ENCODE measurements around the gene HDGF. TPM values are rescaled to one million over a fixed set of nuclear protein-coding genes. Genes with fewer than 3 reads are reported as not detected.

Gene HDGF
- total and polyA plus RNA-seq, 2 experiments from 2014 or later = 153 to 192 TPM

GRCh38 chr1:156728599-156729462, 22.6 kb downstream of the HDGF start, which contains the start of gene ISG20L2:
TSS of gene ISG20L2 (minus strand) at chr1:156728766. CDS start at chr1:156727652, 1,114 bp downstream.
- Histone ChIP-seq H3K27ac (peak within 1 kb of the TSS; percentile 99), H2AFZ (peak within 1 kb of the TSS; percentile 75), H4K20me1 (ENCODE audit: insufficient read depth, poor library complexity, severe bottlenecking) (peaks cover 28% of the 10 kb centered on the region), H3K27me3 (no peaks in the 10 kb centered on the region), H3K9me2 (replicated peaks; ENCODE audit: insufficient read depth) (no peaks in the 10 kb centered on the region), H3K4me2 (peak within 1 kb of the TSS; percentile 89), H3K9me3 (ENCODE audit: low read depth) (no peaks in the 10 kb centered on the region), H3K79me2 (peaks cover 63% of the 10 kb centered on the region), H3K4me1 (ENCODE audit: insufficient read depth) (peaks cover 35% of the 10 kb centered on the region), H3K36me3 (replicated peaks; ENCODE audit: insufficient read depth, low read depth) (no peaks in the 10 kb centered on the region), H3K4me3 (peak within 1 kb of the TSS; percentile 68)
- peak; percentile 99 for DNase-seq (ENCODE audit: low spot score)
- TF ChIP-seq EZH2phosphoT487 (IDR thresholded peaks at IDR 0.05; ENCODE audit: low read depth, severe bottlenecking, unreplicated experiment) = no peak
- TF ChIP-seq CTCF (IDR thresholded peaks at IDR 0.05; ENCODE audit: poor library complexity) = no peak
- TF ChIP-seq EZH2 (IDR thresholded peaks at IDR 0.05; ENCODE audit: borderline replicate concordance) = no peak
- 2% methylated on average over 43 of the region's 57 CpGs for WGBS (ENCODE audit: low lambda C conversion rate, missing lambda C conversion rate)

GRCh38 chr1:156727926-156728598, 23.4 kb downstream of the HDGF start, which contains the start of gene METTL25B:
TSS of gene METTL25B (plus strand) at chr1:156728469. CDS start at chr1:156729105, 636 bp downstream.
- Histone ChIP-seq H3K4me2 (peak within 1 kb of the TSS; percentile 89), H3K4me1 (ENCODE audit: insufficient read depth) (peaks cover 35% of the 10 kb centered on the region), H3K79me2 (peaks cover 68% of the 10 kb centered on the region), H3K9me2 (replicated peaks; ENCODE audit: insufficient read depth) (no peaks in the 10 kb centered on the region), H3K9me3 (ENCODE audit: low read depth) (no peaks in the 10 kb centered on the region), H3K27ac (peak within 1 kb of the TSS; percentile 99), H2AFZ (peak within 1 kb of the TSS; percentile 75), H3K27me3 (no peaks in the 10 kb centered on the region), H3K4me3 (peak within 1 kb of the TSS; percentile 68), H4K20me1 (ENCODE audit: insufficient read depth, poor library complexity, severe bottlenecking) (peaks cover 28% of the 10 kb centered on the region), H3K36me3 (replicated peaks; ENCODE audit: insufficient read depth, low read depth) (no peaks in the 10 kb centered on the region)
- DNase-seq (ENCODE audit: low spot score) = peak; percentile 93
- 1% methylated on average over 46 of the region's 46 CpGs for WGBS (ENCODE audit: low lambda C conversion rate, missing lambda C conversion rate)
- no peak for TF ChIP-seq CTCF (IDR thresholded peaks at IDR 0.05; ENCODE audit: poor library complexity)
- TF ChIP-seq EZH2phosphoT487 (IDR thresholded peaks at IDR 0.05; ENCODE audit: low read depth, severe bottlenecking, unreplicated experiment) = no peak
- TF ChIP-seq EZH2 (IDR thresholded peaks at IDR 0.05; ENCODE audit: borderline replicate concordance) = no peak

GRCh38 chr1:156727492-156727891, 24.0 kb downstream of the HDGF start:
- peaks cover 28% of the 10 kb centered on the region for H4K20me1 ChIP-seq (ENCODE audit: insufficient read depth, poor library complexity, severe bottlenecking)
- H3K9me3 ChIP-seq (ENCODE audit: low read depth) = no peaks in the 10 kb centered on the region
- no peaks in the 10 kb centered on the region for H3K36me3 ChIP-seq (replicated peaks; ENCODE audit: insufficient read depth, low read depth)
- TF ChIP-seq EZH2 (IDR thresholded peaks at IDR 0.05; ENCODE audit: borderline replicate concordance) = no peak
- no peak for TF ChIP-seq EZH2phosphoT487 (IDR thresholded peaks at IDR 0.05; ENCODE audit: low read depth, severe bottlenecking, unreplicated experiment)
- no peak for TF ChIP-seq CTCF (IDR thresholded peaks at IDR 0.05; ENCODE audit: poor library complexity)
- H2AFZ ChIP-seq = no peak overlapping the region
- peak overlapping the region; percentile 89 for H3K4me2 ChIP-seq
- H3K79me2 ChIP-seq = peaks cover 71% of the 10 kb centered on the region
- H3K4me3 ChIP-seq = peak overlapping the region; percentile 68
- H3K27ac ChIP-seq = peak overlapping the region; percentile 99
- no peak for DNase-seq (ENCODE audit: low spot score)
- WGBS (ENCODE audit: low lambda C conversion rate, missing lambda C conversion rate) = 70% methylated on average over 7 of the region's 7 CpGs
- H3K27me3 ChIP-seq = no peaks in the 10 kb centered on the region
- no peaks in the 10 kb centered on the region for H3K9me2 ChIP-seq (replicated peaks; ENCODE audit: insufficient read depth)
- H3K4me1 ChIP-seq (ENCODE audit: insufficient read depth) = peaks cover 35% of the 10 kb centered on the region

Data from hepatocyte (in vitro differentiated cells).